ENCODE data around the gene CFC1.
"Not testable (repeated sequence)": the region's sequence is repeated elsewhere in the genome, so short reads cannot be mapped to it uniquely, and the experiment has no call there.

DNA sequence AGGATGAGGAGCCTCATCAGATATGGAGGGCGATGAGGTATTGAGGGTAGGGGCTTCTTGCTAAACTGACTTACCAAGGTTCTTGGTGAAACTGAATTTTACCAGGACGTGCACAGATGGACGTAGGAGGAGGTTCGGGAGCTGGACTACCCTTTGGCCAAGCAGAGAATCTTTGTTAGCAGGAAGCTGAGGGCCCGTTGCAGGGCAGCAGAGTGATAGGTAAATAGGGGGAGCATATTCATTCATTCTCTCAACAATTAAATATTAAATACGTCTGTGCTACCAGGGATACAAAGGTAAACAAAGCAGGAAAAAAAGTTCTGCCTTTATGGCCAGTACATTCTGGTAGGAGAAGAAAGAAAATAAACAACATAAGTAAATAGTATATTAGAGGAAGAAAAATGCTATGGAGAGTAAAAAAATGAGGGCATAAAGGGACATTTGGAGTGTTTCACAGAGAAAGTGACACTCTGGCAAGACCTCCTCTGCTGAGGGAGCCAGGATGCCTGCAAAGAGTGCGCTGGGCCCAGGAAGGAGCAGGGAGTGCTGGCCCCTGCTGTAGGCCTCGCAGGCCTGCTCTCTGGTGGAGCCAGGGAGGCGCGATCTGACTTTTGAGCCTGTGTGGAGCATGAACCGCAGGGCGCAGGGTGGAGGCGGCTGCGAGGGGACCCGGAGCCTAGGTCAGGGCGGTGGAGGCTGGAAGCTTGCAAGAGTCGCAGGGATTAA, 9.1 kb upstream of the CFC1 start:
- TF ChIP-seq POLR2A (IDR thresholded peaks at IDR 0.05; ENCODE audit: low read depth, low read length); POLR2AphosphoS5 (IDR thresholded peaks at IDR 0.05; ENCODE audit: low read depth, low read length); TAF1 (IDR thresholded peaks at IDR 0.05; ENCODE audit: borderline replicate concordance, low read depth, low read length): not testable (repeated sequence)

Data from GM12892 (cell line).